GM23248 (cell line): Measurements from ENCODE around the gene DOK7.

Source experiments
- EZH2 ChIP-seq: fragments of 200-600 bp; sonication (generic); IDR thresholded peaks from 2 replicates; pipeline ENCODE4 v1.6.1; 2018; ENCODE audit warnings: antibody characterized with exemption, mild to moderate bottlenecking; ENCODE audit not compliant: insufficient read depth, poor library complexity, severe bottlenecking
- EZH2phosphoT487 ChIP-seq: fragments of 200-600 bp; sonication (generic); IDR thresholded peaks from 2 replicates; pipeline ENCODE4 v1.6.1; 2018; ENCODE audit warnings: antibody characterized with exemption, moderate library complexity, mild to moderate bottlenecking, low read depth; ENCODE audit not compliant: insufficient read depth

DNA sequence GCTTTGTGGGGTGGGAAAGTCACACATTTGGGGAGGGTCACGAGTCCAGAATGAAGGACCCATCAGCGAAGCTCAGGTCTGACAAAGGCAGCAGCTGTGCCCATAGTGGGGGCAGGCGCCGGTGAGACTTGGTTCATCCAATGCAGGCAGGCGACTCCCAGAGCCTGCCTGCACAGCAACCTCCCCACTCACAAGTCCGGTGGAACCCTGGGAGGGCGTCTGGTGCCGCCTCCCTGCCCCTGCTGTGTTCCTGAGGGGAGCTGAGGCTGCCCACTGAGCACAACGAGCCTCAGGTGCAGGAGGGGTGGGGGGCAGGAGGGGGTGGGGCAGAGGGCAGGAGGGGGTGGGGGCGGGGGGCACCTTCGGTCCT is 55.4 kb downstream of the DOK7 start:
- TF ChIP-seq EZH2, result no peak
- no peak for TF ChIP-seq EZH2phosphoT487
